Ureter (tissue), 1 donor: Measurements from ENCODE around the gene SORCS2. TPM values are rescaled to one million over a fixed set of nuclear protein-coding genes. Genes with fewer than 3 reads are reported as not detected.
"Not testable (repeated sequence)": the region's sequence is repeated elsewhere in the genome, so short reads cannot be mapped to it uniquely, and the experiment has no call there.

Experiments
- DNase-seq: peaks from one replicate; pipeline ENCODE4 v3.0.0-alpha.2; 2020; ENCODE audit warnings: low spot score
- total RNA-seq: library from RNA; stranded (reverse); gene quantifications from one replicate; pipeline ENCODE4 v1.2.4, GENCODE V29; 2023
- donor health status: DM: yes; HTN: yes; CAD: no.

Gene SORCS2
- total RNA-seq, 1 donor from 2014 or later: 2.8 TPM

DNA sequence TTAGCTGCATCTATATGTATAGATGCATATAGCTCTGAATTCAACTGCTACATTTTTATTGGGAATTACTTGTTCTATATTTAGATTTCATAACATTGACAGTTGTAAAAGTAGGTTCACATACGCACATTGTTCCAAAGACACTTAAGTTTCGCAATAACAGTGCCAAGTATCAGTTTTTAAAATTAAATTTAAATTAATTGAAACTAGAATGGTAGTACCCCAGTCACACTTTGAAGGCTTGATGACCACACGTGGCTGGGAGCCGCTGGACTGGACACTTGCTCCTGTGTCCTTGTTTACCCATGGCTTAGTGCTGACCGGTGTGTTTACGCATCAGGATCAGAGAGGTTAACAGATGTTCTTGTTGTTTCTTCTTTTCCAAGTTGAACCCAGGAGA lies 383.1 kb downstream of the SORCS2 start:
- DNase-seq: no peak

GRCh38 chr4:7577361-7578039 lies 385.2 kb downstream of the SORCS2 start:
- not testable (repeated sequence) for DNase-seq

GRCh38 chr4:7581477-7581876 lies 389.1 kb downstream of the SORCS2 start:
- DNase-seq: no peak

GRCh38 chr4:7582313-7583097 lies 390.2 kb downstream of the SORCS2 start:
- DNase-seq: no peak

DNA sequence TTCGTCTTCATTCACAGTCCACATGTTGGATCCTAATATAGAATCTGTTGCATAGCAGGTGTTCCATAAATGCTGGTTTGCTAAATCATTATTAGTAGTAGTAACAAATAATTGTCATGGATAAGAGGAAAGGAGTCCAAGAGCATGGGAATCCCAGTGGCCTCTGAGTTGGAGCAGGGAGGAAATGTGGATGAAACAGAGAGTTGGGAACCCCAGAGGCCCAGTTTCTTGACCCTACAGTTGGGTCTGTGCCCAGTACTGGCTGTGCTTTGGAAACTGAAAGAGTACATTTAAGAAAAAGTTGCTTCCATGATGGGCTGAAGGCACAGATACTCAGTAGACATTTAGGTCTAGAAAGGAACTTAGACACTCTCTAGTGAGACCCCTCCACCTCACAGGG lies 391.8 kb downstream of the SORCS2 start:
- no peak for DNase-seq

GRCh38 chr4:7584606-7585159 lies 392.3 kb downstream of the SORCS2 start:
- DNase-seq: no peak

GRCh38 chr4:7585768-7586167 lies 393.4 kb downstream of the SORCS2 start:
- DNase-seq: no peak

DNA sequence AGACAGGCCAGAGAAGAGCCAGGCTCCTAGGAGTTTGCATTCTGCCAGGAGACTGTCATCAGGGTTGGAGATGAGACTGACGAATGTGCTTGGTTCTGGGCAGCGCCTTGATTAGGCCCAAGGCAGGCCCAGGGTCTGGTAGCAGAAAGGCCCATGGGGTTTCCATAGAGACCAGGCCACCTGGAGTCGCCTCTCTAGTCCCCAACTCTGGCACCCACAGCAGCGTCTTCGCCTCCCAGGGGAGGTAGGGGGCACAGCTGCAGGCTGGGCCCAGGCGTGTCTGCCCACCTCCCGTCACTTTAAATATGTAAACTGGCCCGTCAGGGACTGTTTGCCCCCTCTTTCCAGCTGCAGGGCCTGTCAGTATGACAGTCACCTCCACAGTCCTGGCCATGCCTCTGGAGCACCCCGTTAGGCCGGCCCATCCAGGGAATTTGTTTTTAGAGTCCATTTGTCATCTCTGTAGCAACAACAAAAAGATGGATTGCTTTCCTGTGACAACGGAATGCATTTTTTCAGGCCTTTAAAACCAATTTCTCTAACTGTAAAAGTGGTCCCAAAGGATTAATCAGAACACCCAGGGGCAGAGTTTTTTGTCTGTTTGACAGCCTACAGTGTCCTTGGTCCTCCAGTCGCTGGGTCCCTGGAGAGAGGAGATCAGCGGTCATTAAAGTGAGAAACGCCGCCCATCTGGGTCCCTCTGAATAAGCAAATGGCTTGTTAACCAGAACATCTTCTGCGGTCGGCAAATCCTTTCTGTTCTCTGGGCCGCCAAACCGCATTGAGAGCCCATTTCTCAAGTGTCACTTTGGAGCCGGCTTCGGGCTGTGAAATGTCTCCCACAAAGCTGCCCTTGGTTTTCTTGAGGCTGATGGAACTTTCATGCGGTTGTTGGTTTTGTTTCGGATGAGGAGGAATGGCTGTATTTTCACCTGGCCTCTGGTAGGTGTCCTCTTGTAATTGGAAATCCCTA lies 395.4 kb downstream of the SORCS2 start:
- no peak for DNase-seq

- no peak for DNase-seq
Observed at GRCh38 chr4:7590189-7590588, 397.9 kb downstream of the SORCS2 start.

- no peak for DNase-seq
Observed at GRCh38 chr4:7590899-7591298, 398.6 kb downstream of the SORCS2 start.

GRCh38 chr4:7591409-7592053 lies 399.2 kb downstream of the SORCS2 start:
- no peak for DNase-seq

- no peak for DNase-seq
Observed at GRCh38 chr4:7593646-7594412, 401.5 kb downstream of the SORCS2 start.

DNA sequence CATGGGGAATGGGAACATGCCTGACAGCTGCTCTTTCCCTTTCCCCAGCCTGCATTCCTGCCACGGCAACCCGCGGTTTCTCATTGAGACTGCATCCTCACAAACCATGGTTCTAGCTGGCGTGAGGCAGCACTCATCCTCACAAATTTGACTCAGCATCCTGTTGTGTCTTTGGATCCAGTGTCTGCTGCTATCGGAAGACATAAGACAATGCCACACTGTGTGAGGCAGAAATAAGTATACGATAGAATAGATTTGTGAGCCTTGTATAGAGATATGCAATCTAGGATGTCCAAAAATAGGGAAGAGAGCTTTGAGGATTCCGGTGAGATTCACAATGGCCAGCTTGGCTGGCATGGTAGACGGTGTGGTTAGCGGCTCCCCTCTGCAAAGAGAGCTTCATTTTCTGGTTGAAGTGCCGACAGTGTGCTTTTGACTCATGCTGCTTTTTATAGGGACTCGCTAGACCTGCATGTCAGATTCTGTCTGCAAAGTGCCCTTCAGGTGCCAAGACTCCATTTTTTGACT lies 403.7 kb downstream of the SORCS2 start:
- DNase-seq: no peak

DNA sequence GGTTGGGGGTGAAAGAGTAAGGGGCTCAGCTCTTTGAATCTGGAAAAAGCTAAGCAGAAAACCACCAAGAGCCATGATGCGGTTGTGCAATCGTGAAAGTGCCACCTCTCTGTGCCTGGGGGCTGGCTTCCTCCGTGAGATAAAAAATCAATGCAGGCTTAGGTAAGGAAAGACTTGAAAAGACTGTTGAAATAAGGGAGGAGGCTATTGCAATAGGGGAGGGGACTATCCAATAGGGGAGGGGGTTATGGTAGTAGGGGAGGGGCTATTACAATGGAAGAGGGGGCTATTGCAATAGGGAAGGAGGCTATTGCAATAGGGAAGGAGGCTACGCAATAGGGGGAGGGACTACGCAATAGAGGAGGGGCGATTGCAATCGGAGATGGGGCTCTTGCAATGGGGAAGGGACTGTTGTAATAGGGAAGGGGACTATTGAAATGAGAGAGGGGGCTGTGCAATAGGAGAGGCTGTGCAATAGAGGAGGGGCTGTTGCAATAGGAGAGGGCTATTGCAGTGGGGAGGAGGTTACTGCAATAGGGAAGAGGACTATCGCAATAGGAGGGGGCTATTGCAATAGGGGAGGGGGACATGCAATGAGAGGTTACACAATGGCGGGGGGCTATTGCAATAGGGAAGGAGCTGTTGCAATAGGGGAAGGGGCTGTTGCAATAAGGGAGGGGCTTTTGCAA lies 404.7 kb downstream of the SORCS2 start:
- DNase-seq: no peak

- no peak for DNase-seq
Observed at GRCh38 chr4:7598939-7599790, 406.8 kb downstream of the SORCS2 start.

DNA sequence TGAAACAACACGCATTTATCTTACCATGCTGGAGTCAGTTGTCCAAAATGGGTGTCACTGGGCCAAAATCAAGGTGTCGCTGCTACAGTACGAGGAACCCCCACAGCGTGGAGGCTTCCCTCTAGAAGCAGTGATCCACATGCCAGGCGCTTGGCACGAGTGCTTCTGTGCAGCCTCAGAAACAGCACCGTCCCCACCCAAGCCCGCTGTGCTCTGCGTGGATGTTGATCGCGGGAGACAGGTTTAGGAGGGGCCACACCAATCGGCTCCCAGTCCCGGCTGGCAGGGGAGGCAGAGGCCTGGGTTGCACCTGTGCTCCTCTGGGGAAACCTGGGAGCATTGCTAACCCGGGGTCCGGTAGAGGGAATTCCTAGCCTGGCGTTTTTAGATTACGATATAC lies 407.9 kb downstream of the SORCS2 start:
- DNase-seq: no peak

- DNase-seq: not testable (repeated sequence)
Observed at GRCh38 chr4:7602166-7602565, 409.8 kb downstream of the SORCS2 start.

DNA sequence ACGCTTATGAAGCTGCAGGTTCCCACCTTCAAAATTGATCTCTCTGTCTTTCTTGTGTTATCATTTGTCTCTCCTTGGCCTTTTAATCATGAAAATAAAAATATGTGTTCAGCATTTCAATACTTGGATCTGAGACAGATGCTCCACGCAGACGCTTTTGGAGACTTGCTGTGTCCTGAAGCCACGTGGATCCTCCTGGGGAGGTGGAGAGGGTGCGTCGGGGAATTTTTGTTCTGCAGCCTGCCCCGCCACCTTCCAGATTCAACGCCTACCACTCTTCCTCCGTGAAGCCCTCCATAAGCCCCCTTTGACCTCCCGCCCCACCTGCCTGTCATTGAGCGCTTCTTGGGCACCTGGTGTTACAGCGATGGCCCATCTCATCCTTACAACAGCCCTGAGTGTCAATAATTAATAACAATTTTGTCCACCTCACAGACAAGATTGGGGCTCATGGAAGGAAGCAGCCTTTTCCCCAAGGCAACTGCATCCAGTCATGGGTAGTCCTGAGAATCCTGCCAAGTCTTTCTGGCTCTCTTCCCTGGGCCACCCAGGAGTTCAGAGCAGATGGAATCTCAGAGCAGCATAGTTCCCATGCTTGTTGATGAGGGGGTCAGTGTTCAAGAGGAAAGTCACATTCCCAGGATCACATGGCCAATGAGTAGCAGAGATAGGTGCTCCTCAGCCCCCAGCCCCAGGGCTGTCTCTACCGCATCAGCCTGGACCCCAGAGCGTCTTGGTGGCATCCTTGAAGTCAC lies 415.0 kb downstream of the SORCS2 start:
- no peak for DNase-seq
